ENCODE results near the gene KRT81. TPM values are rescaled to one million over a fixed set of nuclear protein-coding genes. Genes with fewer than 3 reads are reported as not detected.

Gene KRT81
- 0.20 and 0.67 TPM in 2 replicates for total RNA-seq

GRCh38 chr12:52291267-52291935 is at the start of gene KRT81:
TSS of gene KRT81 (minus strand) at chr12:52291534. CDS start at chr12:52291465, 69 bp downstream.

GRCh38 chr12:52320784-52321400 is 29.6 kb upstream of the KRT81 start, which contains the start of gene KRT83:
TSS of gene KRT83 (minus strand) at chr12:52321398. CDS start at chr12:52321335, 63 bp downstream.

GRCh38 chr12:52274521-52275120 is 16.7 kb downstream of the KRT81 start, which contains the start of gene KRT86:
TSS of gene KRT86 (plus strand) at chr12:52274645. CDS start at chr12:52301917, 27,272 bp downstream.

Other genes with a start within 250 kb of the KRT81 start
- 4.4 and 10.5 TPM in 2 replicates for gene NR4A1, start 240.1 kb downstream of the KRT81 start, total RNA-seq
- gene ATG101, start 221.6 kb downstream of the KRT81 start, total RNA-seq = 74.1 and 75.3 TPM in 2 replicates
- gene SMIM41, start 211.8 kb downstream of the KRT81 start, total RNA-seq = not detected in 2 replicates
- 1.1 and 1.5 TPM in 2 replicates for gene KRT80, start 99.5 kb downstream of the KRT81 start, total RNA-seq
- 332 and 351 TPM in 2 replicates for gene KRT7, start 58.3 kb downstream of the KRT81 start, total RNA-seq
- gene KRT86, start 16.9 kb downstream of the KRT81 start, total RNA-seq = 0.10 TPM in 1 of 2 replicates, not detected in the other
- gene KRT83, start 29.9 kb upstream of the KRT81 start, total RNA-seq = not detected in 2 replicates
- not detected in 2 replicates for gene KRT85, start 75.9 kb upstream of the KRT81 start, total RNA-seq
- gene KRT84, start 94.1 kb upstream of the KRT81 start, total RNA-seq = not detected in 2 replicates
- not detected in 2 replicates for gene KRT82, start 114.8 kb upstream of the KRT81 start, total RNA-seq
- not detected in 2 replicates for gene KRT75, start 142.8 kb upstream of the KRT81 start, total RNA-seq
- gene KRT6B, start 160.6 kb upstream of the KRT81 start, total RNA-seq = not detected in 2 replicates
- not detected in 2 replicates for gene KRT6C, start 182.3 kb upstream of the KRT81 start, total RNA-seq
- gene KRT6A, start 201.7 kb upstream of the KRT81 start, total RNA-seq = not detected in 2 replicates
- not detected in 2 replicates for gene KRT5, start 228.9 kb upstream of the KRT81 start, total RNA-seq